Trophoblast cell (in vitro differentiated cells and primary cell): ENCODE results near the gene CLMN.

Experiments
- DNase-seq, 2 donors: peaks; one replicate each; pipeline ENCODE4 v3.0.0-alpha.2; 2016
- H2AFZ ChIP-seq: 2 replicates; pipeline ENCODE4 v1.6.1; 2013; ENCODE audit warnings: low read length, moderate library complexity, mild to moderate bottlenecking; ENCODE audit not compliant: insufficient read depth, poor library complexity
- H2AK5ac ChIP-seq: 2 replicates; pipeline ENCODE4 v1.6.1; 2013; ENCODE audit warnings: mild to moderate bottlenecking, low read length
- H2BK120ac ChIP-seq: 2 replicates; pipeline ENCODE4 v1.6.1; 2013; ENCODE audit warnings: low read length, mild to moderate bottlenecking, moderate library complexity; ENCODE audit not compliant: insufficient read depth, poor library complexity
- H2BK12ac ChIP-seq: 2 replicates; pipeline ENCODE4 v1.6.1; 2013; ENCODE audit warnings: mild to moderate bottlenecking, low read length, moderate library complexity
- H2BK5ac ChIP-seq: 2 replicates; pipeline ENCODE4 v1.6.1; 2013; ENCODE audit warnings: low read length, low read depth, moderate library complexity, mild to moderate bottlenecking; ENCODE audit not compliant: poor library complexity
- H3K14ac ChIP-seq: 2 replicates; pipeline ENCODE4 v1.6.1; 2013; ENCODE audit warnings: mild to moderate bottlenecking, low read length
- H3K18ac ChIP-seq: 2 replicates; pipeline ENCODE4 v1.6.1; 2013; ENCODE audit warnings: mild to moderate bottlenecking, low read length
- H3K23ac ChIP-seq: 2 replicates; pipeline ENCODE4 v1.6.1; 2013; ENCODE audit warnings: low read length
- H3K27ac ChIP-seq: 2 replicates; pipeline ENCODE4 v1.5.1; 2013; ENCODE audit warnings: low read depth, mild to moderate bottlenecking, inconsistent platforms, low read length, moderate library complexity
- H3K27me3 ChIP-seq: 2 replicates; pipeline ENCODE4 v1.6.1; 2013; ENCODE audit warnings: inconsistent platforms, mild to moderate bottlenecking, low read length, moderate library complexity; ENCODE audit not compliant: insufficient read depth
- H3K36me3 ChIP-seq, 2 experiments: 1 replicate in 1 of 2; 2 replicates in 1 of 2; pipeline ENCODE4 v1.6.1; 2013; ENCODE audit warnings: low read length in 2 of 2, mild to moderate bottlenecking in 2 of 2, moderate library complexity in 1 of 2; ENCODE audit not compliant: insufficient read depth in 2 of 2, control insufficient read depth in 1 of 2
- H3K4ac ChIP-seq: 2 replicates; pipeline ENCODE4 v1.6.1; 2013; ENCODE audit warnings: low read depth, mild to moderate bottlenecking, low read length, moderate library complexity
- H3K4me1 ChIP-seq, 2 experiments: 1 replicate in 1 of 2; 2 replicates in 1 of 2; pipeline ENCODE4 v1.6.1; 2013; ENCODE audit warnings: low read length in 2 of 2, mild to moderate bottlenecking in 2 of 2, moderate library complexity in 1 of 2; ENCODE audit not compliant: insufficient read depth in 2 of 2, control insufficient read depth in 1 of 2
- H3K4me2 ChIP-seq: 2 replicates; pipeline ENCODE4 v1.6.1; 2013; ENCODE audit warnings: inconsistent platforms, mild to moderate bottlenecking, low read length, moderate library complexity
- H3K4me3 ChIP-seq: 2 replicates; pipeline ENCODE4 v1.5.1; 2013; ENCODE audit warnings: mild to moderate bottlenecking, low read depth, low read length, inconsistent platforms
- H3K79me1 ChIP-seq: one replicate; pipeline ENCODE4 v1.6.1; 2013; ENCODE audit warnings: low read length
- H3K79me2 ChIP-seq: 2 replicates; pipeline ENCODE4 v1.6.1; 2013; ENCODE audit warnings: low read length, mild to moderate bottlenecking; ENCODE audit not compliant: control insufficient read depth, insufficient read depth, poor library complexity
- H3K9ac ChIP-seq: 2 replicates; pipeline ENCODE4 v1.6.1; 2013; ENCODE audit warnings: mild to moderate bottlenecking, low read length
- H3K9me3 ChIP-seq: 2 replicates; pipeline ENCODE4 v1.6.1; 2013; ENCODE audit warnings: low read depth, mild to moderate bottlenecking, control low read depth, inconsistent platforms, low read length; ENCODE audit not compliant: insufficient read depth
- H4K12ac ChIP-seq: 2 replicates; pipeline ENCODE4 v1.6.1; 2013; ENCODE audit warnings: low read depth, mild to moderate bottlenecking, low read length, moderate library complexity
- H4K8ac ChIP-seq: 2 replicates; pipeline ENCODE4 v1.6.1; 2013; ENCODE audit warnings: low read depth, mild to moderate bottlenecking, low read length, moderate library complexity
- H4K91ac ChIP-seq: one replicate; pipeline ENCODE4 v1.6.1; 2013; ENCODE audit warnings: low read depth, mild to moderate bottlenecking, low read length, moderate library complexity
- WGBS: extraction: QIAGEN DNeasy Blood & Tissue Kit; methylation state at CpG from one replicate; pipeline ENCODE4 v1.1.7; 2013; ENCODE audit warnings: missing lambda C conversion rate; ENCODE audit not compliant: insufficient read length, insufficient coverage; ENCODE audit errors: extremely low coverage; 5-methylcytosine and 5-hydroxymethylcytosine counted together

Gene CLMN

DNA sequence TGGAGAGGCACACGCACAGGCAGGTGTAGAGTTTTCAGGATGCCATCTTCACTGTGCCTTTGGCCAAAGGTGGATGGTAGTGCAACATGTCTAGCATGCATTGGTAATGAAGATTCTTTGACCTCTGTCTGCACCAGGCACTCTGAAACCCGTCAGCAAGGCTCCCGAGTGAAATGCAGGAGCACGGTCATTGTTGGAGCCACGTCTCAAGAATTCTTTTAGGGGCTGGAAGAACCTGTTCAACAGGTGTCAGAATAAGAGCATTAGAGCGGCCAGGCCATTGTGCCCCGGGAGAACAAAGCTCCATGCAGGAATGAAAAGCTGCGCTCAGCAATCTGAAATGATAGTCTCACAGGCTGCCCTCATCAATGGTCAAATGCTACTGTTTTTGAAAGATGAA is 122.2 kb downstream of the CLMN start:
- no peak overlapping the region for H3K4ac ChIP-seq
- no peak overlapping the region for H2BK5ac ChIP-seq
- H3K4me3 ChIP-seq: no peak overlapping the region
- peaks cover 2% of the 10 kb centered on the region for H3K9me3 ChIP-seq
- no peak overlapping the region for H2BK12ac ChIP-seq
- no peak overlapping the region for H4K91ac ChIP-seq
- H3K14ac ChIP-seq: no peak overlapping the region
- H3K4me1 ChIP-seq: peaks cover 19 to 24% of the 10 kb centered on the region in 2 experiments
- no peak overlapping the region for H2AK5ac ChIP-seq
- peak; percentile 92 to 98 for DNase-seq
- H2AFZ ChIP-seq: no peak overlapping the region
- H3K27ac ChIP-seq: peak overlapping the region; percentile 66
- H2BK120ac ChIP-seq: no peak overlapping the region
- no CpG with 5 or more reads among the region's 8 CpGs for WGBS
- no peaks in the 10 kb centered on the region for H3K36me3 ChIP-seq
- no peak overlapping the region for H4K12ac ChIP-seq
- peaks cover 6% of the 10 kb centered on the region for H3K79me1 ChIP-seq
- no peak overlapping the region for H3K18ac ChIP-seq
- H3K79me2 ChIP-seq: no peaks in the 10 kb centered on the region
- H3K23ac ChIP-seq: no peak overlapping the region
- H3K4me2 ChIP-seq: peak overlapping the region; percentile 47
- H3K9ac ChIP-seq: no peak overlapping the region
- no peaks in the 10 kb centered on the region for H3K27me3 ChIP-seq
- no peak overlapping the region for H4K8ac ChIP-seq

DNA sequence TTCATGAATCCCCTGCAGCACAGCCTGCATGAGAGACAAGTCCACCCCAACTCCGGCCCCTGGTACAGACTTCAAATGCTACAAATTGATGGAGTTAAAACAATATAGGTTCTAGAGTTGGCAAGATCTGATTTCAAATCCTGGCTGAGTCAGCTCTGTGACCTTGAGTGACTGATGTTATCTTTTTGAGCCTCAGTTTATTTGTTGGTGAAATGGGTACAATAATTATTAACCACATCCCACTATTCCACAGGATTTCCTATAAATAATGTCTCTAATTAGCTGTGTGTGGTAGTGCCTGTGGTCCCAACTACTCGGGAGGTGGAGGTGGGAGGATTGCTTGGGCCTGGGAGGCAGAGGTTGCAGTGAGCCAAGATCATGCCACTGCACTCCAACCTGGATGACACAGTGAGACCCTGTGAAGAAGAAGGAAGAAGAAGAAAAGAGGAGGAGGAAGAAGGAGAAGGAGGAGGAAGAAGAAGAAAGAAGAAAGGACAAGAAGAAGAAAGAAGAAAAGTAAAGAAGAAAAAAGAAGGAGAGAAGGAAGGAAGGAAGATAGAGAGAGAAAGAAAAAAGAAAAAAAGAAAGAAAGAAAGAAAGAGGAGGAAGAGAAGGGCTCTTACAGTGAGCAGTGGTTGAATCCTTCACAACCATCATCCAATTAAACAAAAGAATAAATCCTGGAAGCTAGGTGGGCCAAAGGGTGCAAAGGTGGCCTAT is 122.7 kb downstream of the CLMN start:
- Histone ChIP-seq H4K91ac (peak overlapping the region; percentile 54), H3K4me3 (no peak overlapping the region), H2BK5ac (peak overlapping the region; percentile 63), H3K9me3 (peaks cover 2% of the 10 kb centered on the region), H3K36me3 (no peaks in the 10 kb centered on the region), H3K27ac (peak overlapping the region; percentile 66), H3K23ac (no peak overlapping the region), H4K12ac (no peak overlapping the region), H3K18ac (no peak overlapping the region), H2AK5ac (peak overlapping the region; percentile 71), H3K79me1 (peaks cover 6% of the 10 kb centered on the region), H3K14ac (peak overlapping the region; percentile 29), H3K79me2 (no peaks in the 10 kb centered on the region), H2AFZ (no peak overlapping the region), H2BK120ac (peak overlapping the region; percentile 76), H3K4me1 (peaks cover 19 to 24% of the 10 kb centered on the region in 2 experiments), H4K8ac (peak overlapping the region; percentile 43), H3K27me3 (no peaks in the 10 kb centered on the region), H2BK12ac (peak overlapping the region; percentile 87), H3K9ac (peak overlapping the region; percentile 59), H3K4me2 (peak overlapping the region; percentile 47), H3K4ac (no peak overlapping the region)
- WGBS: no CpG with 5 or more reads among the region's 2 CpGs
- DNase-seq: no peak

DNA sequence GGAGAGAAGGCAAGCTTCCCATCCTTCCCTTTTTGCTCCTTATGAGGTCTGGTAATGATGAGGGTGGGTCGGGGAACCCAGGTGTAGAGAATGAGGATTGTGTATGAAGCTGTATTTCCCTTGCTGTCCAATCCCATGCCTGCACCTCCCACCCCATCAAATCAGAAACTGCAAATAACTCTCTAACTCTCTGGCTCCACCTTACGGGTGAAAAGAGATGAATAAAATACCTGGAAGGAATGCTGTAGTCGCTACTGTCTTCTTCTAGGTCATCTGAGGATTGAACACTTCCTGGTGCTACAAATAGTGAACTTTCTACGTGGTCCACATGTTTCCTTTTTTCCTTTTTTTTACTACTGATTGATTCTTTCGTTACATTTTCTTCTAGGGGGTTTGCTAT is 123.4 kb downstream of the CLMN start:
- no peaks in the 10 kb centered on the region for H3K36me3 ChIP-seq
- H4K8ac ChIP-seq: no peak overlapping the region
- no peak overlapping the region for H3K27ac ChIP-seq
- H4K91ac ChIP-seq: no peak overlapping the region
- no peak overlapping the region for H2AFZ ChIP-seq
- peaks cover 6% of the 10 kb centered on the region for H3K79me1 ChIP-seq
- H4K12ac ChIP-seq: no peak overlapping the region
- H2BK120ac ChIP-seq: peak overlapping the region; percentile 76
- H3K4me2 ChIP-seq: no peak overlapping the region
- H3K4ac ChIP-seq: peak overlapping the region; percentile 6
- H2AK5ac ChIP-seq: no peak overlapping the region
- peak in 1 of 2 donors; percentile 45 for DNase-seq
- no peak overlapping the region for H3K4me3 ChIP-seq
- H2BK12ac ChIP-seq: peak overlapping the region; percentile 67
- peaks cover 19 to 24% of the 10 kb centered on the region in 2 experiments for H3K4me1 ChIP-seq
- no CpG with 5 or more reads among the region's 5 CpGs for WGBS
- peak overlapping the region; percentile 54 for H3K18ac ChIP-seq
- H3K14ac ChIP-seq: no peak overlapping the region
- no peaks in the 10 kb centered on the region for H3K79me2 ChIP-seq
- no peaks in the 10 kb centered on the region for H3K27me3 ChIP-seq
- H2BK5ac ChIP-seq: no peak overlapping the region
- peaks cover 2% of the 10 kb centered on the region for H3K9me3 ChIP-seq
- H3K9ac ChIP-seq: no peak overlapping the region
- no peak overlapping the region for H3K23ac ChIP-seq

DNA sequence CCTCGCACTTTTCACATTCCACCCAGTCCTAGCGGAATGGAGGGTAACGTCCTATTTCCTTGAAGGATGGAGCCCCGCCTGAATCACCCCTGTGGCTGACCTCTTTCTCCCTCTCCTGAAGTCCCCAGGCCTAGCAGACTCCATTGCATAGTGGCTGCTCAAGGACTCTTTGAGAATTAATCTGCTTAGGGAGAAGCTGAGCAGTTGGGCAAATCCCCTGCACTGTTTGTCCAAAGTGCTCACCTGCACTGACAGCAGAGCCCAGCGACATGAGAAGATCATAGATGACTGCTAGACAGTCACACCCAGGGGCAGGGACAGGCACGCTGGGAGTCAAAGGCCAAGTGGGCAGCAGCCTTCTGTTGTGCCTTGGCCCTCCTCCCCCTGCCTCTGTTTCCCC is 124.7 kb downstream of the CLMN start:
- no peak overlapping the region for H3K4me3 ChIP-seq
- H3K79me1 ChIP-seq: peaks cover 6% of the 10 kb centered on the region
- no peak for DNase-seq
- H3K4me1 ChIP-seq: peaks cover 19 to 29% of the 10 kb centered on the region in 2 experiments
- H3K36me3 ChIP-seq: no peaks in the 10 kb centered on the region
- H4K91ac ChIP-seq: no peak overlapping the region
- H3K18ac ChIP-seq: no peak overlapping the region
- H3K79me2 ChIP-seq: no peaks in the 10 kb centered on the region
- no peak overlapping the region for H2BK5ac ChIP-seq
- H3K9me3 ChIP-seq: peaks cover 2% of the 10 kb centered on the region
- no peak overlapping the region for H3K23ac ChIP-seq
- H3K27me3 ChIP-seq: no peaks in the 10 kb centered on the region
- H2AFZ ChIP-seq: no peak overlapping the region
- H2BK12ac ChIP-seq: peak overlapping the region; percentile 16
- no peak overlapping the region for H3K27ac ChIP-seq
- no peak overlapping the region for H2BK120ac ChIP-seq
- H2AK5ac ChIP-seq: peak overlapping the region; percentile 50
- WGBS: no CpG with 5 or more reads among the region's 6 CpGs
- no peak overlapping the region for H3K4me2 ChIP-seq
- H3K9ac ChIP-seq: no peak overlapping the region
- H3K4ac ChIP-seq: no peak overlapping the region
- H3K14ac ChIP-seq: no peak overlapping the region
- no peak overlapping the region for H4K12ac ChIP-seq
- no peak overlapping the region for H4K8ac ChIP-seq
